ENCODE data around the gene LRRC4C. TPM values are rescaled to one million over a fixed set of nuclear protein-coding genes. Genes with fewer than 3 reads are reported as not detected.

The LRRC4C gene
- total RNA-seq, 1 experiment from 2014 or later = 0.13 TPM

- no peak overlapping the region for H3K4ac ChIP-seq (ENCODE audit: low read depth, low read length)
- no peak overlapping the region for H4K91ac ChIP-seq (ENCODE audit: insufficient read length, low read depth, low read length)
- H4K8ac ChIP-seq (replicated peaks; ENCODE audit: insufficient read length, low read depth, low read length) = no peak overlapping the region
- H2BK20ac ChIP-seq (ENCODE audit: low read depth, low read length, poor library complexity, severe bottlenecking) = no peak overlapping the region
- H3K79me2 ChIP-seq (ENCODE audit: insufficient read depth, low read length) = no peaks in the 10 kb centered on the region
- H3K9me3 ChIP-seq (ENCODE audit: control insufficient read depth, low read depth, low read length) = no peaks in the 10 kb centered on the region
- H3K27ac ChIP-seq (ENCODE audit: insufficient read length, low read depth, low read length) = no peak overlapping the region
- no peaks in the 10 kb centered on the region for H3K23me2 ChIP-seq (ENCODE audit: insufficient read length, low read depth, low read length, poor library complexity, severe bottlenecking)
- H3T11ph ChIP-seq (ENCODE audit: low read length) = no peak overlapping the region
- no peak overlapping the region for H3K14ac ChIP-seq (ENCODE audit: insufficient read depth, low read length)
- no CpG with 5 or more reads among the region's 4 CpGs for WGBS (ENCODE audit: extremely low coverage, insufficient read length, low lambda C conversion rate)
- no peak overlapping the region for H3K4me3 Mint-ChIP-seq
- no peak overlapping the region for H3K9ac ChIP-seq (ENCODE audit: extremely low read depth, insufficient read length, low read length)
- H3K79me1 ChIP-seq (ENCODE audit: insufficient read depth, low read depth, low read length, poor library complexity, severe bottlenecking) = no peaks in the 10 kb centered on the region
- no peak overlapping the region for H2BK120ac ChIP-seq (ENCODE audit: low read depth, low read length, poor library complexity, severe bottlenecking)
- H3K27me3 Mint-ChIP-seq (ENCODE audit: low read depth) = no peaks in the 10 kb centered on the region; the same call in 1 of the 2 replicates
- H3K27me3 ChIP-seq (ENCODE audit: insufficient read depth, low read length) = no peaks in the 10 kb centered on the region
- H4K20me1 ChIP-seq (ENCODE audit: control insufficient read depth, insufficient read depth, insufficient read length) = no peaks in the 10 kb centered on the region
- peaks cover 10 to 19% of the 10 kb centered on the region in 2 experiments; a peak in 3 of 4 replicates for H3K4me1 Mint-ChIP-seq
- no peaks in the 10 kb centered on the region for H3K4me1 ChIP-seq (ENCODE audit: insufficient read depth, low read length)
- no peak for DNase-seq
- no peak overlapping the region for H4K5ac ChIP-seq (ENCODE audit: insufficient read length, low read depth, low read length)
- H3K36me3 Mint-ChIP-seq (ENCODE audit: insufficient read depth in 1 of 3, low read depth in 3 of 3) = peaks cover 0 to 6% (median 5%) of the 10 kb centered on the region in 3 experiments; a peak in 6 of 7 replicates
- no peak overlapping the region for H3K4me2 ChIP-seq (ENCODE audit: insufficient read depth, insufficient read length, low read length)
- H3K18ac ChIP-seq (ENCODE audit: insufficient read length, low read depth, low read length) = no peak overlapping the region
- no peak overlapping the region for H3K56ac ChIP-seq (ENCODE audit: insufficient read length, low read depth, low read length)
- H3K27ac Mint-ChIP-seq = no peak overlapping the region
- H2BK12ac ChIP-seq (ENCODE audit: insufficient read length, low read depth, low read length) = no peak overlapping the region
- no peak overlapping the region for H2BK5ac ChIP-seq (ENCODE audit: insufficient read length, low read length)
- H2BK15ac ChIP-seq (ENCODE audit: low read depth, low read length) = no peak overlapping the region
- H3K9me3 Mint-ChIP-seq = peaks cover 6% of the 10 kb centered on the region in 2 experiments
- no peak overlapping the region for H2AK5ac ChIP-seq (ENCODE audit: insufficient read length, low read length)
- TF ChIP-seq CTCF (conservative IDR thresholded peaks at IDR 0.05) = no peak
- H3K23ac ChIP-seq (ENCODE audit: insufficient read length, low read depth, low read length) = no peak overlapping the region
- no peak overlapping the region for H2AFZ ChIP-seq (ENCODE audit: low read length)
These were observed 150.3 kb downstream of the LRRC4C start for GRCh38 chr11:41309111-41309522.

Measured in H9 (cell line).